Measurements from ENCODE around the gene FRMD3.

DNA sequence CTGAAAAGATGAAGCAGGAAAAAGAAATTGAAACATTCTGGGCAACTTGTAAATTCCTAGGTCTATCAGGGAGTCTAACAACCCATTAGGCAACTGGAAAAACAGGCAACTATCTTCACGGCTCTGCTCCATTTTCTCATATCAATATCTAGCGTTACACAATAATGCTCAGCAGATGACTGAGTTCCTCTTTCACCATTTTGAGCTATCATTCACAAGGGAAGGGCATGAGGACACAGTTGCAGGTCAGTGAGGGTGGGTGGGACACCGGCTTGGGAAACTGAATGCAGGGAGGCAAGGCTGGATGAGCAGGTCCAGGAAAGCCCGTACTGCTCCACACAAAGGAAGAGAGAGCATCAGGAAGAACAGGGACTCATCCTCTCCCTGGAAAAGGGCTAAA lies 67.0 kb downstream of the FRMD3 start:
- TF ChIP-seq, protein P1, sequence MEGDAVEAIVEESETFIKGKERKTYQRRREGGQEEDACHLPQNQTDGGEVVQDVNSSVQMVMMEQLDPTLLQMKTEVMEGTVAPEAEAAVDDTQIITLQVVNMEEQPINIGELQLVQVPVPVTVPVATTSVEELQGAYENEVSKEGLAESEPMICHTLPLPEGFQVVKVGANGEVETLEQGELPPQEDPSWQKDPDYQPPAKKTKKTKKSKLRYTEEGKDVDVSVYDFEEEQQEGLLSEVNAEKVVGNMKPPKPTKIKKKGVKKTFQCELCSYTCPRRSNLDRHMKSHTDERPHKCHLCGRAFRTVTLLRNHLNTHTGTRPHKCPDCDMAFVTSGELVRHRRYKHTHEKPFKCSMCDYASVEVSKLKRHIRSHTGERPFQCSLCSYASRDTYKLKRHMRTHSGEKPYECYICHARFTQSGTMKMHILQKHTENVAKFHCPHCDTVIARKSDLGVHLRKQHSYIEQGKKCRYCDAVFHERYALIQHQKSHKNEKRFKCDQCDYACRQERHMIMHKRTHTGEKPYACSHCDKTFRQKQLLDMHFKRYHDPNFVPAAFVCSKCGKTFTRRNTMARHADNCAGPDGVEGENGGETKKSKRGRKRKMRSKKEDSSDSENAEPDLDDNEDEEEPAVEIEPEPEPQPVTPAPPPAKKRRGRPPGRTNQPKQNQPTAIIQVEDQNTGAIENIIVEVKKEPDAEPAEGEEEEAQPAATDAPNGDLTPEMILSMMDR (IDR thresholded peaks at IDR 0.05): no peak
- TF ChIP-seq POLR2A (IDR thresholded peaks at IDR 0.05): no peak

Measured in lower leg skin (tissue), 3 donors.